ENCODE data around the gene PBX1. TPM values are rescaled to one million over a fixed set of nuclear protein-coding genes. Genes with fewer than 3 reads are reported as not detected.

The PBX1 gene
- total RNA-seq, 6 donors from 2014 or later: 17.8 to 59.6 (median 38.3) TPM

DNA sequence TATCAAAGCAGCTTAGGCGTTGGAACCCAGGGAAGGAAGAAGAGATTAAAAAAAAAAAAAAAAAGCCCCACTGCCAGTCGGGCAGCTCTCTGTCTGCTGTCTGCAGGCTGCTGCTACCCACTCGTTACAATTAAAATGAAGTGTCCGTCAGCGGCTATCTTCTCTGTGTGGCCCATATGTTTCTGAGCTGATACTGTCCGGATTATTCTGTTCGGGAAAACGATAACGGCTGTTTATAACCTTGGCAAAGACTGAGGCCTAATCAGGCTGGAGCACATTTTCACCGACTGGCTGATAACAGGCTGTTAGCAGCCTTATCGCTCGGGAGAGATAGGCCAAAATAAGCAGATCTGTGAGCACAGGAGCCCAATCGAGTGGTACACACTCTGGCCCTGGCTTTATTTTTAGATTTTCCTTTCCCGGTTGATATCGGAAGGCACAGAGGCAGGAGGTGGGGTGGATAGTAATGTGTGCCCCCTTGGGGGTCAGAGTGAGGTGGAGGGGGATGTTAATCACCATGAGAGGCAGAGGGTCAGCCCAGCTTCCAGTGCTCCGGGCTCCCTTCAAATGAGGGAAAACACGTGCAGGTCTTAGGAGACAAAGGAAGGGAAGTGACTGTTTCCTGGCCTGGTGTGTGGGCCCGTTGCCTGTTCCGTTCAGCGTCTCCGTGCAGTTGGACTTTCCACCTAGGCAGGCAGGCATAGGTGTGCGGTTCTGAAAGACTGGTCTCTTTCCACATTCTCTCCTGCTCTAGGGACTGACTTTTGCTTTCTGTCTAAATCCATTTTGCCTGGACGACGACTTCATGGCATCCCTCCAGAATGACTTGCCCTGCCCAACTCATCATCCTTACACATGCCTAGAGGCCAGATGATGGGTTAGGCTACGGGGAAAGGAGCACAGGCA, 153.4 kb downstream of the PBX1 start:
- peak; percentile 43 to 68 for ATAC-seq (ENCODE audit: low FRiP score in 2 of 2)
- Histone ChIP-seq H3K27ac (peak overlapping the region; percentile 20 to 70 (median 60)), H3K4me1 (peaks cover 18 to 37% (median 28%) of the 10 kb centered on the region in 4 donors), H3K36me3 (no peaks in the 10 kb centered on the region), H3K27me3 (no peaks in the 10 kb centered on the region), H3K9me3 (no peaks in the 10 kb centered on the region), H3K4me3 (no peak overlapping the region)
- no peak for DNase-seq
- TF ChIP-seq EP300 (IDR thresholded peaks at IDR 0.05) (peak in 2 of 4 donors; percentile 76 to 84), POLR2AphosphoS5 (IDR thresholded peaks at IDR 0.05) (peak; percentile 47 to 78), POLR2A (IDR thresholded peaks at IDR 0.05) (no peak)
- 37 to 41% methylated on average over 24 to 25 of the region's 25 CpGs for WGBS, 2 donors

DNA sequence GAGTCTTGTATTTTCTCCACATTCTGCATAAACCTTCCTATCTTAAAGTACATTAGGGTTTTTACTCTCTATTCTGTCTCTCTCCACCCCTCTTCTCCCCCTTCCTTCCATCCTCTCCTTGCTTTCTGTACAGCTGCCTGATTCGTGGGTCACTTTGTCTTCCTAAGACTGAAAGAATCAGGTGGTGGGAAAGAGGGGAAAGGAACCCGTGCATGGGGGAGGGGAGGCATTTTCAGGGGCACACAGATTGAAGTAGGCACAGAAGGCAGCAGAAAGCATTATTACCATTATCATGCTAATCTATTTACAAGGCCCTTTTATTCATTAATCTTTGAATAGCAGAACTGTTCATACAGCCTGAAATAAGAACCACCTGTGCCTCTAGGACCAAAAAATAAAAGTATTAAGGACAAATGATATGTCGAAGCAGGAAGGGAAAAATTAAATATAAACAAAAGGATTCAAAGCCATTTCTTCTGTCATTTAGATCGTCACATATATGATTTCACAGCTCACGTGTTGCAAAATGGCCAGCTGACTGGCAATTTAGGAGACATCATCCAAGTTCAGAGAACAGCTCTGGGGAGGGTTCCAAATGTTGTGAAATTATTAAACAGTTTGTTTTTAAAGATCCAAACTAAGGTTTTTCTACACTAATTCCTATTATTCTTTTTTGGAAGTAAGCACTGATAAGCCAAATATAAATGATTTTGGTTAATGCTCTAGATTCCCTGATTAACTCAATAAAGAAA, 154.6 kb downstream of the PBX1 start:
- Histone ChIP-seq H3K27ac (peak overlapping the region in 2 of 4 donors; percentile 61 to 70), H3K4me1 (peaks cover 15 to 31% (median 24%) of the 10 kb centered on the region in 4 donors), H3K36me3 (no peaks in the 10 kb centered on the region), H3K4me3 (no peak overlapping the region), H3K27me3 (no peaks in the 10 kb centered on the region), H3K9me3 (no peaks in the 10 kb centered on the region)
- TF ChIP-seq POLR2A (IDR thresholded peaks at IDR 0.05): no peak
- no peak for TF ChIP-seq POLR2AphosphoS5 (IDR thresholded peaks at IDR 0.05)
- TF ChIP-seq, protein P1, sequence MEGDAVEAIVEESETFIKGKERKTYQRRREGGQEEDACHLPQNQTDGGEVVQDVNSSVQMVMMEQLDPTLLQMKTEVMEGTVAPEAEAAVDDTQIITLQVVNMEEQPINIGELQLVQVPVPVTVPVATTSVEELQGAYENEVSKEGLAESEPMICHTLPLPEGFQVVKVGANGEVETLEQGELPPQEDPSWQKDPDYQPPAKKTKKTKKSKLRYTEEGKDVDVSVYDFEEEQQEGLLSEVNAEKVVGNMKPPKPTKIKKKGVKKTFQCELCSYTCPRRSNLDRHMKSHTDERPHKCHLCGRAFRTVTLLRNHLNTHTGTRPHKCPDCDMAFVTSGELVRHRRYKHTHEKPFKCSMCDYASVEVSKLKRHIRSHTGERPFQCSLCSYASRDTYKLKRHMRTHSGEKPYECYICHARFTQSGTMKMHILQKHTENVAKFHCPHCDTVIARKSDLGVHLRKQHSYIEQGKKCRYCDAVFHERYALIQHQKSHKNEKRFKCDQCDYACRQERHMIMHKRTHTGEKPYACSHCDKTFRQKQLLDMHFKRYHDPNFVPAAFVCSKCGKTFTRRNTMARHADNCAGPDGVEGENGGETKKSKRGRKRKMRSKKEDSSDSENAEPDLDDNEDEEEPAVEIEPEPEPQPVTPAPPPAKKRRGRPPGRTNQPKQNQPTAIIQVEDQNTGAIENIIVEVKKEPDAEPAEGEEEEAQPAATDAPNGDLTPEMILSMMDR (IDR thresholded peaks at IDR 0.05): no peak
- no peak for TF ChIP-seq EP300 (IDR thresholded peaks at IDR 0.05)
- 45 to 60% methylated on average over 5 of the region's 5 CpGs for WGBS, 2 donors
- DNase-seq (no peak), ATAC-seq (ENCODE audit: low FRiP score in 2 of 2) (no peak)

DNA sequence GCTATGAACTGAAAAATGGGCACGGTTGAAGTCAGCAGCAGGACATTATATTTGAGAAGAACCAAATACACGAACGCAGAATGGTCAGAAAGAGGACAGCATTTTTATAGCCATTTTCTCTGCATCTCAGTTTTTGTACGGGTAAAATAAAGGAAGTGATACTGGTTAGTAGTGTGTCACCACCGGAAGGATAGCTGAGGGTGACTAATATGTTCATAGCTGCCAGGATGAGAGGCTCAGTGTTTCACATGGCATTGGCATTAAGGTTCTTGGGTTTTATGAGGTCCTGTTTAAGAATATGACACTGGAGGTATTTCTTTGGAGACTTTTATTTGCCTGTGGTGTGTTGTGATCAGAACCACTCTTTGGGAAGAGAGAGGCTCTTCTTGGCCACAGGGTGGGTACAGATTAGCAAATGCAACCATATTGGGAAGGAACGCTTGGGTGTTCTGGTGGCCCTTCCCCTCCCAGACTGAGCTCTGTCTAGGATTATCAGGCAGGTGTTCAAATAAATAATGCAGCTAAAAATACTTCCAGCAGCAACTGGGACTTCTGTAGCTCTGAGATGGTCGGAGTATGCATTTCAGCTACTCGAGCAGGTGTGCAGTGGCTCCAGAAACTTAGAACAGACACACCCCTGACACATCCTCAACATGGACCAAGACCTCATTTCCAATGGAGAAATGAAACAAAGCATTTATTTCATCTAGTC, 158.2 kb downstream of the PBX1 start:
- H3K4me1 ChIP-seq: peaks cover 21 to 36% (median 29%) of the 10 kb centered on the region in 4 donors
- no peaks in the 10 kb centered on the region for H3K9me3 ChIP-seq
- no peak overlapping the region for H3K27ac ChIP-seq
- H3K36me3 ChIP-seq: no peaks in the 10 kb centered on the region
- no peak overlapping the region for H3K4me3 ChIP-seq
- ATAC-seq (ENCODE audit: low FRiP score in 2 of 2): peak in 1 of 2 donors; percentile 74
- no peak for DNase-seq
- TF ChIP-seq POLR2AphosphoS5 (IDR thresholded peaks at IDR 0.05) (no peak), POLR2A (IDR thresholded peaks at IDR 0.05) (no peak), EP300 (IDR thresholded peaks at IDR 0.05) (no peak)
- TF ChIP-seq, protein P1 (IDR thresholded peaks at IDR 0.05): no peak
- 71 to 81% methylated on average over 7 to 8 of the region's 8 CpGs for WGBS, 2 donors
- H3K27me3 ChIP-seq: no peaks in the 10 kb centered on the region

DNA sequence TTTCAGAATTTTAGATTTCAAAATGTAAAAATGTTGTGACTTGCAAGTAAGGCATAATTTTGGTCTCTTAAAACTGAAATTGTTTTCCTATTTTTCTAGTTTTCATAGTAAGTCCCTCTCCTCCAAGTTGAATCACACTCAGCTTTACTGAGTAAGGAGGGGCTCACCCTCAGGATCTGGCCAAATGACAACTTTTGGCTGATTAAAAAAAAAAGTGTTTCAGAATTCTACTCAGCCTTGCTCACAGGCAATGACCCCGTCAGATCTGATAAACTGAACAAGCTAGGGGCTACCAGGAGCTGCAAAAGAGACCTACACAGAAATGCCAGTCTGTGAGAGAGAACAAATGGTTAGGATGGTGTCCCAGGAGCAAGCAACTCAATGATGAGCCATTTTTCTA, 159.8 kb downstream of the PBX1 start:
- Histone ChIP-seq H3K27me3 (no peaks in the 10 kb centered on the region), H3K36me3 (no peaks in the 10 kb centered on the region), H3K4me1 (peaks cover 14 to 28% (median 19%) of the 10 kb centered on the region in 4 donors), H3K9me3 (no peaks in the 10 kb centered on the region), H3K27ac (peak overlapping the region in 1 of 4 donors; percentile 49), H3K4me3 (no peak overlapping the region)
- TF ChIP-seq, protein P1 (IDR thresholded peaks at IDR 0.05): no peak
- TF ChIP-seq POLR2A (IDR thresholded peaks at IDR 0.05) (no peak), POLR2AphosphoS5 (IDR thresholded peaks at IDR 0.05) (no peak), EP300 (IDR thresholded peaks at IDR 0.05) (no peak)
- no peak for DNase-seq
- WGBS, 2 donors: 55 to 67% methylated on average over 1 of the region's 1 CpG
- ATAC-seq (ENCODE audit: low FRiP score in 2 of 2): peak in 1 of 2 donors; percentile 49
